ENCODE measurements around the gene DAAM2.

DAAM2 gene

DNA sequence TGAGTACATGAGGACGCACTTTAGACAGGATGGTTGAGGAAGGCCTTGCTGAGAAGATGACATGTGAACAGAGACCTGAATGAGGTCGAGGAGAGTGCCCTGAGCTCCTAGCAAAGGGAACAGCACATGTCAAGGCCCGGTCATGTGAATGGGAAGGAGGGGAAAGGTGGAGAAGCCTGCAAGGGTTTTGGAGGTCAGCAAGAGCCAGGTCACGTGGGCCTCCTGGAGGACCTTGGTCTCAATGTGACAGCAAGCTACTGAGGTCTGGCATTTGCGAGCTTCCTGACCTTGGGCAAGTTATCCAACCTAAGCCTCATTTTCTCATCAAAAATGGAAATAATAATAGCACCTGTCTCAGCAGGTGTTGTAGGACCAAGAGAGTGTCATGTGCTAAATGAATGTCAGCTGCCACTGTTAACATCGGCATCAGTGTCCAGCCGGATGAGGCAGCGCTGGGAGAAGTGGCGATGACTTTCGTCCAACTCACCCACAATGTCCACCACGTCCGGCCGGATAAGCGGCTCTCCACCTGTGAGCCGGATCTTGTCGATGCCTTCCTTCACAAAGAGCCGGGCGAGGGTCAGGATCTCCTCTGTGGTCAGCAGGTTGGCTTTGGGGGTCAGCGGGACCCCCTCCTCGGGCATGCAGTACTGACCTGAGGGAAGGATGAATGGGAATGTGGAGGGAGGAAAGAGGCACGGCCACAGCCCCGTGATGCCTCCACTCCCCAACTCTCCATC, 133.2 kb downstream of the DAAM2 start:
- in situ Hi-C loops (cut with MboI; ENCODE audit: low sequenced_read_pairs), result no loop called here

DNA sequence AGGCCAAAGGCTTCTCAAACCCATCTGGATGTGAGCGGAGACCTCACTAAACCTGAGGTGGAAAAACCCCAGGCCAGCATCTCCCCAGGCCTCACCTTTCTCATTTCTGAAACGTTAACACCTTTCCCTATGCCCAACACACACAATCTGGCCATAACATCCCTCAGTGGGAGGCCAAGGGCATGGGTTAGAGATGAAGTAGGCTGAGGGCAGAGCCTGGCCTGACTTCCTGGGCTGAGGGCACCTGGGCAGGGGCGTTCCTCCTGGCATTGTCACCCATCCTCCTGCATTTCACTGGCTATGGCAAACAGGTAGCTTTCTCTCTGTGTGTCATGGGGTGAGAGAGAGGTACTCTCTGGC, 133.7 kb downstream of the DAAM2 start:
- in situ Hi-C loops (cut with MboI; ENCODE audit: low sequenced_read_pairs), result no loop called here

DNA sequence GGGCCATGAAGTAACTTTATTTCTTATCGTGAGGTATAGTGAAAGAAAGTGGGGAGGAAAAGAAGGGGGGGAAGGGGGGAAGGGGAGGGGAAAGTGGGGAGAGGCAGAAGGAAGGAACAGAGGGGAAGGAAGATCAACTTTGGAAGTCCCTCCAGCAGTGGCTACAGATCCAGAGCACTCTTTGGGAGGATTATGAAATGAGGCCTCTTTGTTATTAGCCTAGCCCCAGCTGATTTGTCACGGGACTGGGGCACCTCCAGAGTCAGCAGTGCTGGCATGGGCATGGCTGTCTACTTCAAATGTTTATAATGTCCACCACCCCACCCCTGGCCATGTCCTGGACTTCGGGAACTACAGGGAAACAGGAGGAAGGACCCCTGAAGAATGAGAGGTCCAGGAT, 134.5 kb downstream of the DAAM2 start:
- in situ Hi-C loops (cut with MboI; ENCODE audit: low sequenced_read_pairs), result no loop called here

DNA sequence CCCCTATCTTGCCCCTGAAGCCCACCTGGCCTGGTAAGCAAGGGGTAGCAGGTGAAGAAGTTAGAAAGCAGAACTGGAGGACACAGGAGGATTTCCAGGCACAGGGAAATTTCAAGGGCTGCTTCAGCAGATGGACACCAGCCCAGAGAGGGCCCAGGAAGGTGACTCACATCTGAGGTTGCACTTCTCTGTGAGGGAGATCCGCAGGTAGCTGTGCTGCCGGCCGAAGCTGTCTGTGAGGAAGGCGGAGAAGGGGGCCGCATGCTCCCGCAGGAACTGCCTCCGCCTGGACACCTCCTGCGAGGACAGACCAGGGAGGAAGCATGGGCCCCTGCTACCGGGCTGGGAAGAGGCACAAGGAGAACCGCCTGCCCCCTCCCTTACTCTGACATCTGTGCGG, 135.0 kb downstream of the DAAM2 start:
- in situ Hi-C loops (cut with MboI; ENCODE audit: low sequenced_read_pairs), result no loop called here

DNA sequence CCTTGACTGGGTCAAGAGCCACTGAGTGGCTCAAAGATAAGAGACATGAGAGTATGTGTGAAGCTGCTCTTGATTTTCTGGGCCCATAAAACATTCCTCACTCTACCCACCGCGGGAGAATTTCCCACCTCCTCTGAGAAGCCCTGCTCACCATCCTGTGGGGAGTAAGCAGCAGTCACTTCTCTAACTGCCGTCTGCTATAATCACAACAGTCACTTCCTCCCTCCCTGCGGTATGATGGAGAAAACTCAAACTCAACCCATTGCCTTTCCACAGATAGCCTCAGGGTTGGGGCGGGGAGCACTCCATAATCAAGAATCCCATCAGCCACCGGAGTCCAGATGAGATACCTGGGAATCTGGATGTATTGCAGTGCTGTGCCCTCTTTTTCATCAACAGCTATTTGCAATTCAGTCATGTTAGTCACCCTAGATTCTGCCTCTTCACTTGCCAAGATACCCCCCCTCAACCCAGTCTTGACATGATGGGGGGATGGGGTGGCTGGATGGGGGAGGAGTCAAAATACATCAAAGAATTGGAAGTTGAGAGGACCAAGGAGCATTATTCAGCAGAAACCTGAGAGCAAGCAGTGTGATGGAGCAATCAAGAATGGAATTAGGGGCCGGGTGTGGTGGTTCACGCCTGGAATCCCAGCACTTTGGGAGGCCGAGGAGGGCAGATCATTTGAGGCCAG, 137.0 kb downstream of the DAAM2 start:
- in situ Hi-C loops (cut with MboI; ENCODE audit: low sequenced_read_pairs), result no loop called here

DNA sequence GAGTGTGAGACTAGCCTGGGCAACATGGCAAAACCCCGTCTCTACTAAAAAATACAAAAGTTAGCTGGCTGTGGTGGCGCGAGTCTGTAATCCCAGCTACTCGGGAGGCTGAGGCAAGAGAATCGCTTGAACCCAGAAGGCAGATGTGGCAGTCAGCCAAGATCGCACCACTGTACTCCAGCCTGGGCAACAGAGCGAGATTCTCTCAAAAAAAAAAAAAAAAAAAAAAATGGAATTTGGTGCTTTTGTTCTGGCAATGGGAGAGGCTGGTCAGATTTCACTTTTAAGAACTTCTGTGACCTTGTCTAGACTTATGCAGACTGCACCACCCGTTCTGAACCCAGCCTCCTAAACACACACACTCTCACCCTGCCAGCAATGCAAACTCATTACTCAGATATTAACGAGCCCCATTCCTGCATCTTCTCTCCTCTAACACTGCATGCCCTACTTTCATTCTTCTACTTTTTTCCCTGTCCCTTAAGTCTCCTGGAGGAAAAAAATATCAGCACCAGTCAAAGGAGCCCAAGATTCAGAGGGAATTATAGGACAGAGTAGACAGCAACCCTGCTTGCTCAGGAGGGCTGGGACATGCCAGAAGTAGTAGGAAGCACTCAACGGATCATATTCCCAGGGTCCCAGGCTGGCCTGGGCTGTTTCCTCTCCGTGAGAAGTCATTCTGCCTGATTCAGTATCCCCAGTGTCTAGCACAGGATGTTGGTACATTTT, 137.7 kb downstream of the DAAM2 start:
- in situ Hi-C loops (cut with MboI; ENCODE audit: low sequenced_read_pairs), result no loop called here

DNA sequence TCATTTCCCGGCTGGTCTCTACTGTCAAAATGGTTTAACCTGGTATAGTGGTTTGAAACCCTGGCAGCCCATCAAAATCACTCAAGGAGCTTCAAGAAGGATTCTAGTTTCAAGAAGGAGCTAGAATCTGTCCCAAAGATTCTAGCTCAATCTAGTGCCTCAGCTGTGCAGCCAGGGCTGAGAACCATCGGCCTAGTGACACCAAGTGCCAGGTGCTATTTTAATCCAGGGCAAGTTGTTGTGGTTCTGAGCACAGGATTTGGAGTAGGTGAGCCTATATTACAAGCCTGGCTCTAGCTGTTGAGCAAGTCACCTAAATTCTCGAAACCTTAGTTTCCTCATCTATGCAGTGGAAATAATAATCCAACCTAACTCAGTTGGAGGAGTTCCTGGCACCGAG, 138.4 kb downstream of the DAAM2 start:
- in situ Hi-C loops (cut with MboI; ENCODE audit: low sequenced_read_pairs), result no loop called here

DNA sequence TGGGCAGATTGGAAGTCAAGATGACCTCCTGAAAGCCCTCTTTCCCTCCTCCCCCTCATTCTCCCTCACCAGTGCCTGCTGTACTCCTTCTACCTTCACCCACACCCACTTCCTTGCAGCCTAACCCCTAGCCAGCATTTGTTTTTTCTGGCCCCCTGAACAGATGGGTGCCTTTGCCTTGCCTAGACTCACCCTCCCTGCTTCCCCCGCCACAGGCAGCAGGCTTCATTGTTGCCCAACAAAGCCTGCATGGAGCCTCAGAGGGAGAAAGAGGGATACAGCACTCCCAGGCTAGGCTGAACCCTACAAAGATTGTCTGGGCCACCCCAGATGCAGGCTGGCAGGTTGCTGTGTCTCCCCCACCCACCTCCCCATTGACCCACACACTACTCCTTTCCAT, 139.4 kb downstream of the DAAM2 start:
- in situ Hi-C loops (cut with MboI; ENCODE audit: low sequenced_read_pairs), result no loop called here

DNA sequence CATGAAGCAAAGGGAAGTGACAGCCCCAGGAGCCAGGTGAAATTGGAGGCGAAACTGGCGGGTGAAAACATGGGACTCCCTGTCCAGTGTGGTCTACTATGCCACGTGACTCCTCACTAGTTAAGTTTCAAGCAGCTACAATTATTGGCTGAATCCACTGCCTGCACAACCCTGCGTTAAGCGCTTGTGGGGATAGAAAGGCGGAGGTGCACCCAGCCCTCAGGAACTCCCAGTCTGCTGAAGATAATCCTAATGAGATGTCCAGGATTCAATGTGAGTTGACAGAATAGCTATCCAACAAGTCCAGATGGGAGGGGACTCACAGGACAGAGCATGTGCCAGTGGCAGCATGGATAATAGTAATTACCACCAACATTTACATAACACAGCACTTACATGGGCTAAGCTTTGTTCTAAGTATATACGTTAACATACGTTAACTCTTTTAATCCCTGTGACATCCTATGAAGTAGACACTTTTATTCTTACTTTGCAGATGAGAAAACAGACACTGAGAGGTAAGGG, 140.3 kb downstream of the DAAM2 start:
- in situ Hi-C loops (cut with MboI; ENCODE audit: low sequenced_read_pairs), result no loop called here

DNA sequence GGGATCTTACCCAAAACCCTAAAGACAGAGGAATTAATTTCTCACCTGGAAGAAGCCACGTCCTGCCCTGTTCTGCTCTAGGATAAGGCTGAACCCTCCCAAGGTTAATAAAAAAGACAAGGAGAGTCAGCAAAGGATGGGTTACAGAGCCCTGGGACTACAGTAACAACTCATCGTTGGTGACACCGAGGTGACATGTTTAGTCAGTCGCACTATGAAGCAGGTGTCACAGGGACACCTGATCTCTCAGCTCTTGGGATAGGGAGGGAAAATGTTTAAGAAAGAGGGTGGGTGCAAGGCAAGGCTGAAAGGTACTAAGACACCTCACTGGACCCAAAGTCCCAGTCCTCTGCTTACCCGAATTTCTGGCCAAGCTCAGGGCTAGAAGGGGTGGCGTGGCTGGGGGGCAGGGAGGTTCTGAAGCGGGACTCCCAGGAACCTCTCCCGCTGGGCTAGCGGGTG, 141.5 kb downstream of the DAAM2 start:
- in situ Hi-C loops (cut with MboI; ENCODE audit: low sequenced_read_pairs), result no loop called here

DNA sequence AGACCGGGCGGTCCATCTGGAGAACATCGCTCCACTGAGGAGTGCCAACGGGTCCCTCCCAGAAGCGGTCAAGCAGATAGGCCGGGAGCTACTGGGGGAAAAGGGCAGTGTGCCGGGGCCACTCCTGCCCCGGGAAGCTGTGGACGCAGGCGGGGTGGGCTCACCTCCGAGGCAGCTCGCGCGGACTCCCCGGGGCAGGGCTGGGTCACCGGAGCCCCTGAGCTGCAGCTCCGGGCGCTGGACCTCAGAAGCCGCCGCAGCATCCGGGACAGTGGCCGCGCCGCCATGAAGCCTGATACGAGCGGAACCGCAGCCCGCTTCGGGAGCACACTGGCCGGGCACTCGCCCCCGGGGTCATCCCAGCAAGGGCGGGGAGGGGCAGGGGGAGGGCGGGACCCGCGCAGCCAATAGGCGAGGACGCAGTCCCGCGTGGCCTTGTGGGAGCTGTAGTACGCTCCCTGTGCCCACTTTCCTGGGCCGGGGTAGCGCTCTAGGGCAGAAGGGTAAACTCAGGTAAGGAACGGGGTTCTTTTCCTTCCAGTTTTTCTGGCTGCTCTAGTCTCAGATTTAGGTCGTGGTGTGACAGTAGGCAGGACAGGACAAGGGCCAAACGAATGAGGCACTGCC, 142.1 kb downstream of the DAAM2 start, which contains the start of gene MOCS1:
TSS of gene MOCS1 (minus strand) at position 332 of the 627 bp plus-strand sequence. CDS start at position 287, 45 bp downstream.
- in situ Hi-C loops (cut with MboI; ENCODE audit: low sequenced_read_pairs), result no loop called here

DNA sequence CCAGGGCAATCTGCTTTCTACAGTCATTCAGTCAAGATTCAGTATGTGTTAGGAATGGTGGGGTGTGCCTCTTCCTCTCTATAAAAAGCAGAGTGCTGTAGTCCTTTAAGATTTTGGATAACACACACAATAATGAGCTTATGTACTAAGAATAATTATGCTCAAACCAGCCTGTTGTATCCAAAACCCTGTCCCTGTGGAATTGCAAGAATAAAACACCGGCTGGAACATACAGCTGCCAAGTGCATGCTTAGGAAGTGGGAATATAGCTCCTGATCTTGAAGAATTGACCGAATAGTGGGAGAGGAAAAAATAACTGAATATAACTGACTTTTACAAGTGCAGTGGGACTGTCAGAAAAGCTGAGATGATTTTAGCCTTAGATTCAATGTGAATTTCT, 143.1 kb downstream of the DAAM2 start:
- in situ Hi-C loops (cut with MboI; ENCODE audit: low sequenced_read_pairs), result no loop called here

DNA sequence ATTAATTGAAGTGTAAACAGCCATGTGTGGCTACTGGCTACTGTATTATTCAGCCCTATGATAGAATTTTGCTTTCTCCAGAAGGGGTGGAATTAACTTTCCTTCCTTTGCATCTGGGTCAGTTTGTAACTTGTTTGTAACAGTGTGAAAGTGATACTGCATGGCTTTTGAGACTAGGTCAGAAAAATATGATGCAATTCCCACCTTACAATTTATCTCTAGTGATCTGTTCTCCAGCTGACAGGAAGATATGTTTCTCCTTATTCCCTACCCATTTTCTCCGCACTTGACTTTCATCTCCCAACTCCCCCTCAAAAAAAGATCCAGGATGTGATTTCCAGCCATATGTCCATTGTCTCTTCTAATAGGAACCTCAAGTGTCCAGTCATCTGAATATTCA, 144.7 kb downstream of the DAAM2 start:
- in situ Hi-C loops (cut with MboI; ENCODE audit: low sequenced_read_pairs), result no loop called here

DNA sequence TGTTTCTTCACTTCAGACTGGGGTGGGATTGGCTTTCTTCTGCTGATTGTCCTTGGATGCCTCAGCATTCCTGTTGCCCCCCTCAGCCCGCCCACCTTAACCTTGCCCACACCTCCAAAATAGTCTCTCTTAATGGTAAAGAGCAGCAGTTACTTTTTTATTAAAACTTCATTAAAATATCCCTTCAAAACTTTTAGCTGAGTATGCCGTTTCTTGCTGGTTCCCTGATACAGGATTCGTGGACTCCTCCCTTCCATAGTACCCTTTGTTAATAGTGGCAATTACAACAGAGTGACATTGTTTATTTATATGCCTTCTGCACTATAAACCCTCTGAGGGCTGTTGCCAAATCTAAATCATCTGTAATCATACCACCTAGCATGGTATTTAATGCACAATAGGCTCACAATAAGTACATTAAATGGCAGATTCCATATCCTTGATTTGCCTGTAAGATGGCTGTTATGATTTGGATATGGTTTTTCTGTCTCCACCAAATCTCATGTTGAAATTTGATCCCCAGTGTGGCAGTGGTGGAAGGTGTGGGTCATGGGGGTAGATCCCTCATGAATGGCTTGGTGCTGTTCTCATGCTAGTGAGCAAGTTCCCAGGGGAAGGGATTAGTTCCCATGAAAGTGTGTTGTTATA, 145.6 kb downstream of the DAAM2 start:
- in situ Hi-C loops (cut with MboI; ENCODE audit: low sequenced_read_pairs), result no loop called here

DNA sequence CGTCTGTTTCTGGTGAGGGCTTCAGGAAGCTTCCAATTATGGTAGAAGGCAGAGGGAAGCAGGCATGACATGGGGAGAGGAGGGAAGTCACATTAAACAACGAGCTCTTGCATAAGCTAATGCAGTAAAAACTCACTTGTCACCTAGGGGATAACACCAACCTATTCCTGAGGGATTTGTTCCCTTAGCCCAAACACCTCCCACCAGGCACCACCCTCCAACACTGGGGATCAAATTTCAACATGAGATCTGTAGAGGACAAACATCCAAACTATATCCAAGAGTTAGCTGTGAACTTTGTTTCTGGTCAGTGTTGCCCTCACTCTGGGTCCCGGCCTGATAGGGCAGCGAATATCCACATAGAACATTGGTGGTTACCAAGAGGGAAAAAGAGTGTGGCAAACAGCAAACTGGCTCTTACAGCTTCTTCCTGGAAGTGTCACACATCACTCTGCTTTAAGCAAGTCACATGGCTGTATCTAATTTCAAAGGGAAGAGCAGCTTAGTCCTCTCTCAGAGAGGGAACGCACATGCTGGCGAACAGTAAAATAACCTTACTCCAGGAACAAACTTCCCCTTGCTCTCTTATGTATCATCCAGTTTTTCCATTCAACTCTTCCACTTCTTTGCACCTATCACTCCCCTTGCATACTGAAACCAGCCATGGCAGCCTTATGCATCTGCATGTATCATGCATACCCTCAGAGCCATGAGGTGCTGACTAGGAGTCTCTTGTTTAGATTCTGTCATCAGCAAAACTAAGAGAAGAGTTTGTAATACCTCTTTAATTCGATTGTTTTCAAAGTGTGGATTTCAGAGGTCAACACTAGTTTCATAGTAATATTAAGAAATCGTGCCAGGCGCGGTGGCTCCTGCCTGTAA, 146.8 kb downstream of the DAAM2 start:
- in situ Hi-C loops (cut with MboI; ENCODE audit: low sequenced_read_pairs), result no loop called here

DNA sequence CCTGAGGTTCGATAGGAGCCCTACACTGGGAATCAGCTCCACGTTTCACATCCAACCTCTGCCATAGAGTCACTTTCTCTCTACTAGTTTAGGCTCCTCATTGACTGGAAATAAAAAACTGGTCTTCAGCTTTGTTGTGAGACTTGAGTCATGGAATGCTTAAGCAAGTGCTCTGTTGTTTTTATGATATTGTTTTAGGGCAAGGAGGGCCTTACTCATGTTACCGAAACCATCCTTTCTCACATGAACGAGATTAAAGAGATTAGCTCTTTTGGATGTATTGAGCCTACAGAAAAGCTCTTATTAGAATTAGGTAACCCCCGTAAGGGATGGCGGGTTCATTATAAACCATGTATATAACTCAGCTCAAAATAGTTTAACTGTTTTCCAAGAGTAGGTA, 149.0 kb downstream of the DAAM2 start:
- in situ Hi-C loops (cut with MboI; ENCODE audit: low sequenced_read_pairs), result no loop called here

DNA sequence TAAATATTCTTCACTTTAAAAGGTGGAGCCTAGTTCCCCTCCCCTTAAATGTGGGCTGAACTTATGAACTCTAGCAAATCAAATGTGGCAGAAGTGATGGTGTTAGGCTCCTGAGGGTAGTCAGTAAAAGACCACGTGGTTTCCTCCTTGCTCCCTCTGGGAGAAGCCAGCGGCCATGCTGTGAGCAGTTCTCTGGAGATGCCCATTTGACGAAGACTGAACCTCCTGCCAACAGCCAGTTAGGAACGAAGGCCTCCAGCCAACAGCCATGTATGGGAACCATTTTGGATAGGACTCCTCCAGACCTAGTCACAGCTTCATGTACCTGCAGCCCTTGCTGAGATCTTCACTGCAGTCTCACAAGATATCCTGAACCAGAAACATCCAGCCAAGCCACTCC, 149.6 kb downstream of the DAAM2 start:
- in situ Hi-C loops (cut with MboI; ENCODE audit: low sequenced_read_pairs), result no loop called here

DNA sequence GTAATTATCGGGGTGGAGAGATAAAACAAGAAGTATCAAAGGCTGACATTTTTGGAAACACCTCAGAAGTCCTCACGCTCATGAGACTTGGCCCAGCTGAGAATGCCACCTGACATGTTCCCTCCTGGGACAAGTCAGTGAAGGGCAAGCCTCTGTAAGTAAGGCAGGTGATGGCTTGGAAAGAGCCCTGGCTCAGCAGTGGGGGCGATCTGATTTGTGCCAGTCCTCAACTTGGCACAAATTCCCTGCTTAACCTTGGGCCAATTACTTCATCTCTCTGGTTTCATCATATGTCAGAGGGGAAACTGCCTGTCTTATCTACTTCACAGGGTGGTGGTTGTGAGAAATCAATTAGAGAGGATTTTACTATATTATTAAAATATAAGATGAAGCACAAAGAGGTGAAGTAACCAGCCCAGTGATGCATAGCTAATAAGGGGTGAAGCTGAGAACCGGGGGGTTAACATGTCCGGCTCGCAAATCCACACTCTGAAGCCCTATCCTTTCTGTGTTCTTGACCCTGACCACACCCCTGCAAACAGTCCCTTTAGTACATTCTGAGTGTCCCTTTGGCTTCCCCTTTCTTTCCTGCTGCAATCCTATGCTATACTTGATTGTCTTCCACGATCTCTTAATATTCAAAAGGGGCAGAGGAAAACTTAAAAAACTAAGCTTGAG, 150.9 kb downstream of the DAAM2 start:
- in situ Hi-C loops (cut with MboI; ENCODE audit: low sequenced_read_pairs), result no loop called here

DNA sequence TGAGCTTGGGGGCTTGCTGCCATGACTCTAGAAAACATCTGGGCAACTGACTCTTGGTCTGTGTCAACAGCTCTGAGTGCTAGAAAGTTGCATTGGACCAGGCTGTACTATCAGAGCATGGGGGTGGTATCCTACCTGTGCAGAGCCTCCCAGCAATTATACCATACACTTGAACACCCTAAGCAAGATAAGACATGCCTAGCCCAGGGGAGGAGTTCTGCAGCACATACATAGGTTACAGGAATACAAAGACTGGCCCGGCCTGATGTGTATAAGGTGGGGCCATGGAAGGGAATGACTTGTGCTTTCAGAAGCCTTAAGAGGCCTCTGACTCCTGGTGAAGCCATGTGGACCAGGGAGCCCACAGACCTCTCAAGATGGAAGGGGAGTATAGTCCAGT, 153.4 kb downstream of the DAAM2 start:
- in situ Hi-C loops (cut with MboI; ENCODE audit: low sequenced_read_pairs), result no loop called here

Measured in HL-60/S4 (cell line).